Stimulated activated CD4-positive, alpha-beta T cell treated with anti-CD3 and anti-CD28 coated beads, TNF-alpha, amount 100 ng/mL, for 1 hour (primary cell): ENCODE data around the gene PDGFRA.
A peak's percentile ranks its signal among the peaks of the same experiment; 100 is the strongest.
"Not testable (repeated sequence)": the region's sequence is repeated elsewhere in the genome, so short reads cannot be mapped to it uniquely, and the experiment has no call there.

Experiments used
- DNase-seq, 3 donors: peaks; one replicate each; pipeline ENCODE4 v3.0.0-alpha.2; 2020; ENCODE audit warnings: low read depth in 3 of 3, low spot score in 1 of 3

Gene PDGFRA

DNA sequence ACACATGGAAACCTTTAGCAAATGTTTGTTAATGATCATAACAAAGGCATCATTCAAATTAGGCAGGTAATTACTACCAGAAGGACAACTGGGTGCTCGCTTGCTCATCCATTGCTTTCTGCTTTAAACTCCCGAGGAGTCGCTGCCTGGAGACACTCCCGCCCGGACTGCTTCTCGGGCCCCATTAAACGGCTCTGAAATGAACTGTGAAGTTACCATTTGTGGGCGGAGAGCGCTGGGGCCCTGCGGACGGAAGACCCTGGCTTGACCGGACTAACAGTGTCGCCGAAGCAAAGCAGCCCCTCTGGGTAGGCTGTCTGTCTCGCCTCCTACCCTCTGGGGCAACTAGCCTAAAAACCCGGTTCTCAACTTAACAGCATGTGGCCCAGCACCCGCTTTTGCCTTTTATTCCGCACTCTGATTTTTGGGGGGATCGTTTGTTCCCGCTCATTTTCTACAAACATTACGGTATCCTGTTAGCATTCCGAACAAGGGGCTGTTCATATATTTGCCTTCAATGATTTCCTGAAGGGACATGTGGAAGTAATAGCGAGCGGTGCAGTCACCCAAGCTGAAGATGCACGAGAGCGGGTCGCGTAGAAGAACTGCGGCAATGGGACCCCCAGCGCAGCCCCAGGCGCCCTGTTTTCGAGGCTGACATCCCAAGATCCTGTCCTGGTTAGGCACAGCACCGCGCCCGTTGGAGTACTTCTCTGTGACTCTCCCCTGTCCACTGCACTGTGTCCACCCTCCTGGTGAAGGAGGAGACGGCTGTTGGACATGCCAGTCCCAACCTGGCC lies 1.6 kb upstream of the PDGFRA start:
- no peak for DNase-seq

DNA sequence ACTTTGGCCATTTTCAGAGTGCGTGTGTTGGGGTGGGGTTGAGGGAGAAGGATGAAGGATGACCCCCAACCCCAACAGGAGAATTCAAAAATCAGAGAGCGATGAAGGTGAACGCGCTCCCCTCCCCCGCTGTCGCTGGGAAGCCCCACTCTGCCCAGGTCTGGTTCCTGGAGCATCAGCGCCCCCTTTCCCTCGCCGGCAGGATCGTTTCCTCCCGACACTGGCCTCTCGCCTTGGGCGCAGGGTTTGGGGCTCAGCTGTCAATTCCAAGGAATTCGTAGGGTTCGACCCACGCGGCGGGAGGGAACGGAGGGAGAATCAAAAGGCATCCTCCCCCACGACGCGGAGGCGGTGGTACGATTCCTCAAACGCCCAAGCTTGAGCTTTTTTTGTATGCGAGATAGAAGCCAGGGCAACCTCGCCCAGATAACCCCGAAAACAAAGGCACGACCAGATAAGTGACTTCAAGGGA lies 1.0 kb upstream of the PDGFRA start:
- no peak for DNase-seq

DNA sequence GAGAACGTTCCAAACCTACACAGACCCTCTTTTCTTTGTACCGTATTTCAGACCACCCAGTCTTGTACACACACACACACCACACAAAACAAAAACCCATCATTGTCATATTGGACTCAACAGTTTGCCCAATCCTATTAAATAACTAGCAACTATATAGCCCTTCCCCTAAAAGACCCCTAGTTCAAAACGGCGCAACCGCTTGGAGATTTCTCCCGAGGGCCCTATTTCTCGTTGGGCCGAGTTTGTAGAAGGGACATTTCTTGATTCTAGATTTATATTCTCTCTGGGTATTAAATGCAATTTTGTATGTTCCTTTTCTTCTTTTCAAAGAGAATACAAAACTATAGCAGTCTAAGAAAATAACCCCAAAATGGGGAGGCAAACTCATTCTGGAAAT lies 547 bp upstream of the PDGFRA start:
- DNase-seq: no peak

DNA sequence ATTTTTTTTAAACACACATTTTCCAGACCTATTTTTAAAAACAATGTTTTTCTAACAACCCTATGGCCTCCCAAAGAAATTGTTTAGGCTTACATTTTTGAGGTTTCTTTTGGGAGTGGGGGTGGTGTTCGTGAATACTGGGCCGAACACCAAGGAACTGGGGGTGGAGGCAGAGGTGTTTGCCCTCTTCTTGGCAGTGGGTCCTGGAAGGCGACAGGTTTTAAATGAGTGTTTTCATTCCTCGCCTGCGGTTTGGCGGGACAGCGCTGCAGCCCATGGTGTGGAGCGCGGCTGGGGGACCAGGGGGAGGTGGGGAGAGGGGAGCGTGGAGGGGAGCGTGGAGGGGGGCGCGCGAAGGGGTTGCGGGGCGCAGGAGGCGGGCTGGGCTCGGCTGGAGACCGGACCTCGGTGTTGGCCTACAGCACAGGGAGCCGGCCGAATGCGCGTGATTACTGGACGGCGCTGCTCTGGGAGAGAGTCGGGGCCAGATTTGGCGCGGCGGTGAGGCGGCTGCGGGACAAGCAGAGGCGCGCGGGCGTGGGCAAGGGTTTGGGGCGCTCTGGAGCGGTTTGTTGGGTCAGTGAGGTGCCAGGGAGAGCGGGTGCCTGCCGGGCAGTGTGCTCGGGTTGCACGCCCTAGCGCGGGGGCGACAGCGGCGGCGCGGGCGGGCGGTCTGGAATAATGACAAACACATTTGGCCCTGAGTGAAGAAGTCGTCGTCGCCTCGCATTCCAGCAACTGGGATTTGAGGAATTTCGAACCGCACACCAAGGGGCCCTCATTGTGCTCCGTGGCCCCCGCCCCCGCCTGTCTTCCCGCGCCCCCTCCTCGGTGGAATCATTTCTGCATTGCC lies 764 bp downstream of the PDGFRA start:
- no peak for DNase-seq

DNA sequence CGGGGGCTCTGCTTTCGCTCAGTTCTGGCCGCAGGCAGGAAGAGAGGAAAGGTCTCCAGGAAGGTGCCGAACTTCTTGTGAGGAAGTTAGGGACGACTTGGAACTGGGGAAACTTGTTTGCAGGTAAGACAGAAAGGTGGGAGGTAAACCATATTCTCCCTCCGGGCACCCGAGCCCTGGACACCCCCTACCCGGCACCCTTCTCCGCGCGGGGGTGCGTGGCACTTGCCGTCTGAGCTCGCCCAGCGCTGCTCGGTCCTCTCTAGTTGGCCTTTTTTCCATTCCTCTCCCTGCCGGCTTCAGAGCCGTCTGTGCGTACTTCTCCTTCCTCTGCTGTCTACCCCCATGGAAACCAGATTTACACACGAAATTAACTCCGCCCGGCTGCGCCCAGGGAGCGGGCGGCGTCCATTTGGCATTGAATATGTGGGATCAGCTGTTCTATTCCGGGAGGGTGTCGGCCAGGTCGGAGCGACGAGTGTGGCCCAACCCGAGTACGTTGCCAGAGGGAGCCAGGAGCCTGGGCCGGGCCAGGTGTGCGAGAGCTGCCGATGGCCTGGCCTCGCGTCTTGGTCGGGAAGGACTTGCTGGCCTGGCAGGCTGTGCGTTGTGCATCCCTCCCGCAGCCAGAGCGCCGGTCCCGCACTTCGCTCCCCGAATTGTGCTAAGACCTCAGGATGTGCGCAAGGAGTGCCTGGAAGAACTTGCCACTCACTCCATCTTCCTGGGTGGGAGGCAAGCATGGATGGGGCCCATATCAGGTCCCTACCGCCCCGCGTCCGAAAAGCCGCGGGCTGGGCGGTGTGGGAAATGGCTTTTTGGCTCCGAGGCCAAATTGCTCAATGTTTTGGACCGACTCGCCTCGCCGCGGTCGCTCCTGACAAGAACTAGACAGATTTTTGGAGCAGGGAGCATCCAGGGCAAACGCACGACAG lies 1.7 kb downstream of the PDGFRA start:
- DNase-seq: no peak

DNA sequence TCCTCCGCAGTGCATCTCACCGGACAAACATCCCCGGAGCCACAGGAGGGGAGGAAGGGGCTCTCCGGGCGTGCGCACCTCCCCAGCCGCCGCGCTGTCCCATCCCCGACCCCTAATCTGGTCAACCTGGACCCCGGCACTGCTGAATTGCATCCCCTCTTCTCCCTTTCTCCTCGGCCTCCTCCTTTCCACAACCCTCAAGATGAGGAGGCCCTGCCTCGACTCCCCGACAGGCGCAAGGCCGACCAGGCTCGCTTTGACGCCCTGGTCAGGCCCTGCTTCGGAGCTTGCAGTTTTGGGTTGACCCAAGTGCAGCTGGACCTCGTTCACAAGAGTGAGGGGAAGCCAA lies 2.3 kb downstream of the PDGFRA start:
- DNase-seq: no peak

DNA sequence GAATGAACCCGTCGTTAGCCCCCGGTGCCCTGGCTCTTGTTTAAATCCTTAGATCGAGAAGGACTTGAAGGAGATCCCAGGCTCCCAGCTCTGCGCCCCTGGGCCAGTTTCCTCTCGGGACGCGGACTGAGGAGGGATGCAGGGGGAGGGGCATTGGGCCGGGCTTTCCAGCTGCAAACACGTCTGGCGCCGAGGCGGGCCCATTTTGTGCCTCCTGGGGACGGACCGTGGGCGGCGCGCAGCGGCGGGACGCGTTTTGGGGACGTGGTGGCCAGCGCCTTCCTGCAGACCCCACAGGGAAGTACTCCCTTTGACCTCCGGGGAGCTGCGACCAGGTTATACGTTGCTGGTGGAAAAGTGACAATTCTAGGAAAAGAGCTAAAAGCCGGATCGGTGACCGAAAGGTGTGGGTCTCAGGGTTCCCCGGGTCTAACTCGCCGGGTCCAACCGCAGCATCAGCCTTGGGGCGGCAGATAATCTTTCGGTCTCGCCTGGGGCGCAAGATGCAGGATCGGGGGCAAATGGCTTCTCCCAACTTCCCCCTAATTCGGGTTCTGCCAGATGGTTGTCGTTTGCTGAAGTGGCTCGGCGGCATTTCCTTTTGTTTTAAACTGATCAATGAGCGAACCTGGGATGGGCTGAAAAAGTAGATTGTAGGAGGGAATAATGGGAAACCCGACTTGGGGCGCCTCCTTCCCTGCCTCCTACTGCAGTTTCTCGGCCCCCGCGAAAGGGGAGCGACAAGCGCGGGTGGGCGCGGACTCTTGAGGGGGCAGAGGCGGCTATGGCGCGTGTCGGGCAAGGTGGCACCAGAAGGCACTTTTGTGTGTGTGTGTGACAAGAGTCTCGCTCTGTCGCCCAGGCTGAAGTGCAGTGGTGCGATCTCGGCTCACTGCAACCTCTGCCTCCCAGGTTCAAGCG lies 2.9 kb downstream of the PDGFRA start:
- DNase-seq: no peak

DNA sequence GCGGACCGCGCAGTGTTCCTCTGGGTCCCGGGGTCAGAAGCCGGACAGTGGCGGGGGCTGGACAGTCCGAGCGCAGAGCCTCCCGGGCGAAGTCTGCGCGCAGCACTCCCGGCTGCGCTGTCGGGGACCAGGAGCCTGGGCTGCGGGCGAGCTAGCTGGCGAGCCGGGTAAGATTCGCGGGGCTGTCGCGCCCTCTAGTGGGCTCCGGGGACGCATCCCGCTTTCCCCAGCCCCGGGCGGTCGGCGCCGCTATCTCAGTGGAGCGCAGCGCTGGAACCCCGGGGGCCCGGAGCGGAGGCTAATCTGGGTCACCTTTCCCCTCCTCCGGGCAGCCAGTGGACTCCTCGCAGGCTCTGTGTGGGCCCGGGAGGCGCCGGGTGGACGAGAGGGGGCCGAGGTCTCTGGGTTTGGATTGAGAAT lies 4.2 kb downstream of the PDGFRA start:
- peak; percentile 15 to 70 (median 40) for DNase-seq

DNA sequence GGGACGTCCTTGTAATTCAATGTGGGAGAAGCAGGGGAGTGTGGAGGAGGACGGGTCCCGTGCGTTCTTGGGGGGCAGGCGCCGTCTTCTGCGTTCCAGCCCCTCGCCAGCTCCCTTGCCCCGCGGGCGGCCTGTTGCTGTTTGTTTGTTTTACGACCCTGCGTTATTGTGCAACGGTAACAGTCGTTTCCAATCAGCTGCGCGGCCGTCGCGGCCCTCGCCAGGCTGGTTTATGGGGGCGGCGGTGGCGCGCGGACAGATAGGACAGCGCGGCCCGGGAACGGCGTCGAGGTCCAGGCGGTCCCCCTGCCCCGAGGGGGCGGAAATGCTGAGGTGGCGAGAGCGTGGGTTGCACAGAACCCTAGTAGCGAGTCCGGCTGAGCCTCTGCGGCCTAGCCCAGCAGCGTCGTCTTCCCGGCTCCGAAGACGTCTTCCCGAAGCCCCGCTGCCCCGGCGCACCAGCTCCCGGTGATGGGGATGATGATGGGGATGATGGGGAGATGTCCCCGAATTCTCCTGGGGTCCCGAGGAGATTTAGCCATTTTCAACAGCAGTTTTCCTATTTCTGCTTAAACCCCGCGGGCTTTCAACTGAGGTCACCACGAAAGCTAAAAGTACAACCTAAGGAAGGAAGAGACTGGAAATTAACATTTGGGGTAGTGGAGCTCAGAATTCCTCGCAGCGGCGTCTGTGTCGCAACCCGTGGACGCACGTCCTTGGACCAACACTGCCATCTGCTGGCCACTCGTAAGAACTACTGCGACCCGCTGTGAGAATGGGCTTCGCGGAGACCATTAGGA lies 4.8 kb downstream of the PDGFRA start:
- DNase-seq: peak in 2 of 3 donors; percentile 40 to 60

DNA sequence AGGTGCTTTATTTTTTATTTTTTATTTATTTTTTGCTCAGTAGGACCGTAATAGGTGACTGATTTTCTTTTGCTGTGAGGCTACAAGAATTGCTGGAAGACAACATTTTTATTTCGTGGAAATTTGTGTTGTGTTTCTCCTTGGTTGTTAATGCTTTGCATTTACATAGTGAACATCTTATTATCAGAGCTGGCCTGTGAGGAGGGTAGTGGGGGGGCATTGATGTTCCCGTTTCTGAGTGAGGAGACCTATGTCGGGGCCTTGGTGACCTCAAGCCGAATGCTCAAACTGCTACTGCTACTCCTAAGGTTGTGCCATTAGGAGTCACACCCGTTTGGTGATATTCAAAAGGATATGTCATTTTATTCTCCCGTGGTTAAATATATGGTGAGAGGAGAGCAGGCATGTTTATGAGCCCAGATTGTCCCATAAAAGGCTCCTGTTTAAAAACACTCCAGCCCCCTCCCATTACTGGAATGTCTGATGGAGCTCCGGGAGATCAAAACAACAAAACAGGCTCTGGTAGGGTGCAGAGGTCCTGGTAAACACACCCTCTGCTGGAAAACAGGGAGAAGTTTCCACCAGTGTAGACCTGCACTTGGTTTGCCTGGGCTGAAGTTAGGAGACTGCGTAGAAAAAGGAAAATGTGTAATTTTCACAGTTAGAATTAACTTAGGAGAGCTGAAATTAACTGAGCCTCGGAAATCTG lies 5.6 kb downstream of the PDGFRA start:
- DNase-seq: no peak

DNA sequence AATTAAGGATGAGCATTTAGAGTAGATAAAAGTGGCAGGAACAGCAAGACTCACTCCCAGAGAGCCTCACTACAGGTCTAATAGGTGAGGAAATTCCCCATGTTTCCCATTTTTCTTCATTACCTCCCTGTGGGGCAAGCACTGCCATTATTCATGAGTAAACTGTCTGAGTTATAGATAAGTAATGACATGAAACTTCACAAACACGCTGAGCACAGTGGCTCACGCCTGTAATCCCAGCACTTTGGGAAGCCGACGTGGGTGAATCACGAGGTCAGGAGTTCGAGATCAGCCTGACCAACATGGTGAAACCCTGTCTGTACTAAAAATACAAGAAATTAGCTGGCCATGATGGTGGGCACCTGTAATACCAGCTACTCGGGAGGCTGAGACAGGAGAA lies 7.2 kb downstream of the PDGFRA start:
- not testable (repeated sequence) for DNase-seq

DNA sequence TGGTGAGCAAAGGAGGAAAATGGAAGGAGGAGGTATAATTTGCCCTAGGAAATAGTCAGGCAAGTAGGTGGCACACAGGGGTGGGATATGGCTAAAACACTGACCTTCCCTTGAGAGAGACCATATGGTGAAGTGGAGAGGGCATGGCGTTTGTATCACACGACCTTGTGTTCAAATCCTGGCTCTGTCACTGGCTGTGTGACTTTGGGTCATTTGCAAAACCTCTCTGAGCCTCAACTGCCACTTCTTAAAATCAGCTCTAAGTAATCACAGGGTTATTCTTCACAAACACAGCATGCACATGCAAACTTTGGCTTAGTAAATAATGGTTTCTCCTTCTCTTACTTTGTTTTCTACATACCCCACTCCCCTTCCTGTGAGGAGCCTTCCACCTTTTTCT lies 8.7 kb downstream of the PDGFRA start:
- no peak for DNase-seq

DNA sequence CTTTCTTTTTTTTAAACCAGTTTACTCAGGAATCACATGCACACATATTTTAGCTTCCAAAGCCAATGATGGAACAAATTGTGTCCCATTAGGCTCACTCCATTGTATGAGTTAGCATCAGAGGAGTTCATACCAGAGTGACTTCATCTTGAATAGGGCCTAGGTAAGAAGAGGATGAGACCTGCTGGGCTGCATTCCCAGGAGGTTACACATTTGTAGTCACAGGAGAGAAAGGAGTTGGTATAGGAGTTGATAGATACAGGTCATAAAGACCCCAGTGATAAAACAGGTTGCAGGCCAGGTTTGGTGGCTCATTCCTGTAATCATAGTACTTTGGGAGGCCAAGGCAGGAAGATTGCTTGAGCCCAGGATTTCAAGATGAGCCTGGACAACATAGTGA lies 9.3 kb downstream of the PDGFRA start:
- no peak for DNase-seq

DNA sequence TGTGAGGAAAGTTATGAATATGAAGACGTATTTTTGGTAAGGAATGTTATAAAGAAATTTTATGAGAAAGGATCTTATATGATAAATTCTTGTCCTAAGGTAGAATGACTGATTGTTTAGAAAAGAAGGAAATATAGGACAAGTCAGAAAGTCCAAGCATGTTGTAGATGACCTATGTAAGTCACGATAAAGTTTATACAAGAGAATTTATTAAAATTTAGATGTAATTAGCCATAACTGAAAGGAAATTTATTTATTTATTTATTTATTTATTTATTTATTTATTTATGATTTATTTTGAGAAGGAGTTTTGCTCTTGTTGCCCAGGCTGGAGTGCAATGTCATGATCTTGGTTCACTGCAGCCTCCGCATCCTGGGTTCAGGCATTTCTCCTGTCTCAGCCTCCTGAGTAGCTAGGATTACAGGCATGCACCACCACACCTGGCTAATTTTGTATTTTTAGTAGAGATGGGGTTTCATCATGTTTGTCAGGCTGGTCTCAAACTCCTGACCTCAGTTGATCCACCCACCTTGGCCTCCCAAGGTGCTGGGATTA lies 12.3 kb downstream of the PDGFRA start:
- DNase-seq: not testable (repeated sequence)

DNA sequence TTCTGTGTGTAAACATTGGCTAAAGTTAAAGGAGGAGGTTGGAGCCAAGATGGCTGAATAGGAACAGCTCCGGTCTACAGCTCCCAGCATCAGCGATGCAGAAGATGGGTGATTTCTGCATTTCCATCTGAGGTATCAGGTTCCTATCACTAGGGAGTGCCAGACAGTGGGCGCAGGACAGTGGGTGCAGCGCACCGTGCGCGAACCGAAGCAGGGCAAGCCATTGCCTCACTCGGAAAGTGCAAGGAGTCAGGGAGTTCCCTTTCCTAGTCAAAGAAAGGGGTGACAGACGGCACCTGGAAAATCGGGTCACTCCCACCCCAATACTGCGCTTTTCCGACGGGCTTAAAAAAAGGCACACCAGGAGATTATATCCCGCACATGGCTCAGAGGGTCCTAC lies 14.4 kb downstream of the PDGFRA start:
- not testable (repeated sequence) for DNase-seq

DNA sequence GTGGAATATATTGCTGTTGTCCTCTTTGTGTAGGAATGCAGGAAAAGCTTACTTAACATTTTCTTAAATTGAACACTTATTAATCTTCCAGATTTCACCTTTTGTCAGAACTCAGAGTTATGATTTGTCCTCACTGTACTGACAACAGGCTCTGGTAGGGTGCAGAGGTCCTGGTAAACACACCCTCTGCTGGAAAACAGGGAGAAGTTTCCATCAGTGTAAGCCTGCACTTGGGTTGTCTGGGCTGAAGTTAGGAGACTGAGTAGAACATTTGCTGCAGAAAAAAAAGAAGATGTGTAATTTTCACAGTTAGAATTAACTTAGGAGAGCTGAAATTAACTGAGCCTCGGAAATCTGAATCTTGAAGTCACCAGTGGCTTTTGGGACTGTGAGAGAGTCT lies 23.2 kb downstream of the PDGFRA start:
- DNase-seq: not testable (repeated sequence)

DNA sequence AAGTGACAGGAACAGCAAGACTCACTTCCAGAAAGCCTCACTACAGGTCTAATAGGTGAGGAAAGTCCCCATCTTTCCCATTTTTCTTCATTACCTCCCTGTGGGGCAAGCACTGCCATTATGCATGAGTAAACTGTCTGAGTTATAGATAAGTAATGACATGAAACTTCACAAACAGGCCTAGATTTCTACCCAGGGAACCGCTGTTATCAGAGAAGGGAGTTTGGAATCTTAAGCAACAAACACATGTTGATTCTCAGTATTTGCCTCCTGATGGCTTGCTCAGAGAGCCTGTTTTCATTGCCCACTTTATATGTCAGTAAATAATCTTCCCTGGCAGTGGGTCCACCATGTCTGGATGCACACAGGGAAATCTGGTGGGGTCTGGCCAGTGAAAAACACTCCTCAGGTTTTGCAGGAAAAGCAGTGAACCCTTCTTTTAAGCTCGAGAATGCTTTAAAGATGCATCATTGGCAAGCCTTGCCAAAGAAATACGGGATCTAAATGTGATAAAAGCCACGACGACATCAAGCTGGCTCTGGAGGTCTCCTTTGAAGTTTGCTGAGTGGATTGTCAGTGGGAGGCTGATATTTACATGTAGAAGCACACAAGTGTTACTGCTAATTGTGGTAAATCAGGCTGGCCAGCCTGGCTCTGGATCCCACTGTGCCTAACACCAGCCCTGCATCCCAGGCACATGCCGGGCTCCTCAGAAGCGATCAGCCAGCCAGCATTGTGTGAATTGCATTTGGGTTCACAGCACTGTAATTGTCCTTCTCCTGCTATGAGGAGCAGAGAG lies 25.2 kb downstream of the PDGFRA start:
- no peak for DNase-seq

DNA sequence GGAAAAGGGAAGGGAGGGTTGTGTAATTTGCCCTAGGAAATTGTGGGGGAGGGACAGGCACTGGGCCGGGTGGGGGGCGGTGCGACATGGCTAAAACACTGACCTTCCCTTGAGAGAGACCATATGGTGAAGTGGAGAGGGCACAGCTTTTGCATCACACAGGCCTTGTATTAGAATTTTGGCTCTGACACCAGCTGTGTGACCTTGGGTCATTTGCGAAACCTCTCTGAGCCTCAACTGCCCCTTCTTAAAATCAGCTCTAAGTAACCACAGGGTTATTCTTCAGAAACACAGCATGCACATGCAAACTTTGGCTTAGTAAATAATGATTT lies 25.8 kb downstream of the PDGFRA start:
- DNase-seq: no peak
